Osteoblast (primary cell): ENCODE data around the gene ELANE. TPM values are rescaled to one million over a fixed set of nuclear protein-coding genes. Genes with fewer than 3 reads are reported as not detected.

Source experiments
- DNase-seq: peaks from one replicate; pipeline ENCODE4 v3.0.0; 2011; ENCODE audit warnings: low spot score, mixed read lengths; ENCODE audit not compliant: insufficient read length; ENCODE audit errors: missing footprints
- H2AFZ ChIP-seq: 2 replicates; pipeline ENCODE4 v1.6.0; 2011; ENCODE audit warnings: mild to moderate bottlenecking, low read length
- H3K27ac ChIP-seq: 2 replicates; pipeline ENCODE4 v1.5.1; 2011; ENCODE audit warnings: mild to moderate bottlenecking, low read depth, low read length, moderate library complexity
- H3K27me3 ChIP-seq: 2 replicates; pipeline ENCODE4 v1.6.0; 2012; ENCODE audit warnings: mild to moderate bottlenecking, control low read depth, inconsistent platforms, low read length, moderate library complexity; ENCODE audit not compliant: insufficient read depth
- H3K36me3 ChIP-seq: 2 replicates; pipeline ENCODE4 v1.5.1; 2011; ENCODE audit warnings: mild to moderate bottlenecking, low read length, control low read depth, moderate library complexity; ENCODE audit not compliant: insufficient read depth
- H3K4me1 ChIP-seq: 2 replicates; pipeline ENCODE4 v1.5.1; 2011; ENCODE audit warnings: mild to moderate bottlenecking, low read length, control low read depth, moderate library complexity; ENCODE audit not compliant: insufficient read depth
- H3K4me2 ChIP-seq: 2 replicates; pipeline ENCODE4 v1.6.0; 2011; ENCODE audit warnings: mild to moderate bottlenecking, low read length; ENCODE audit not compliant: insufficient read depth
- H3K4me3 ChIP-seq: fragments of 200-600 bp; sonication (generic); 3 replicates; pipeline ENCODE4 v1.5.1; 2012; ENCODE audit warnings: mild to moderate bottlenecking, low read length, inconsistent platforms; ENCODE audit not compliant: insufficient read depth
- H3K79me2 ChIP-seq: 2 replicates; pipeline ENCODE4 v1.6.0; 2012; ENCODE audit warnings: mild to moderate bottlenecking, low read length, control low read depth, inconsistent platforms; ENCODE audit not compliant: insufficient read depth
- H3K9me3 ChIP-seq: 2 replicates; pipeline ENCODE4 v1.5.1; 2011; ENCODE audit warnings: low read depth, low read length, control low read depth
- H4K20me1 ChIP-seq: 2 replicates; pipeline ENCODE4 v1.6.0; 2012; ENCODE audit warnings: mild to moderate bottlenecking, low read length, control low read depth; ENCODE audit not compliant: insufficient read depth
- total RNA-seq: library from RNA; depleted of rRNA; stranded (reverse); fragments of >200 nt; gene quantifications from 2 replicates; pipeline ENCODE4 v1.2.3, GENCODE V29; 2012
- TF ChIP-seq, protein P1 (sequence below): IDR thresholded peaks from 2 replicates; pipeline ENCODE4 v1.5.1; 2011; ENCODE audit warnings: mild to moderate bottlenecking, low read depth, low read length, moderate library complexity; ENCODE audit errors: extremely low read depth

Gene ELANE
- total RNA-seq, 1 donor, result 0.36 TPM

DNA sequence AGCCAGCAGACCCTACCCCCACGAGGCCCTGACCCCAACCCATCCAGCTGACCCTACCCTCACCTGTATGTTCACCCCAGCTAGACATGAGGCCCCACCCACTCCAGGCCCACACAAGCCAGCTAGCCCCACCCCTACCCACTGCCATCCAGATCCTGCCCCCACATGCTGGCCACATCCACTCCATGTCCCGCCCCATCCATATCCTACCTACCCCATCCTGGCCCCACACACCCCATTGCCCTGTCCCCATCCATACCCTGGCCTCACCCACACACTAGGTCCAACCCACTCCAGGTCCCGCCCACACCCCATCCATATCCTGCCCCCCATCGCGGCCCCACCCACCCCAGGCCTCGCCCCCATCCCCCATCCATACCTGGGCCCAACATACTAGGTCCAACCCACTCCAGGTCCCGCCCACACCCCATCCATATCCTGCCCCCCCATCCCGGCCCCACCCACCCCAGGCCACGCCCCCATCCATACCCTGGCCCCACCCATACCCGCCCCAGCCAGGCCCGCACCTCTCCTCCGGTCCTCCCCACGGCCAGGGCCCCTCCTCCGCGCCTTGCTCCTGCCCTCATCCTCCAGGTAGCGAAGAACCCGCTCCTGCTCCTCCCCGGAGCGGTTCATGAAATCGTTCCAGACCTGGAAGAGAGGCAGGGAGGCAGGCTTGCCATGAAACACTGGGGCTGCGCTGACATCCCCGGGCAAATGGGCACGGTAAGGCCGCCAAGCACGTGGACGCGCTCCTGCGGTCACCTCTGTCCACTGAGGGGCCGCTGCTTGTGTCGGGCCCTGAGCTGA, 48.4 kb downstream of the ELANE start:
- Histone ChIP-seq H3K79me2 (peaks cover 28% of the 10 kb centered on the region), H3K4me2 (no peak overlapping the region), H2AFZ (no peak overlapping the region), H4K20me1 (peaks cover 24% of the 10 kb centered on the region), H3K27me3 (no peaks in the 10 kb centered on the region), H3K4me1 (no peaks in the 10 kb centered on the region), H3K4me3 (no peak overlapping the region), H3K36me3 (peaks cover 14% of the 10 kb centered on the region), H3K27ac (no peak overlapping the region), H3K9me3 (no peaks in the 10 kb centered on the region)
- TF ChIP-seq, protein P1, sequence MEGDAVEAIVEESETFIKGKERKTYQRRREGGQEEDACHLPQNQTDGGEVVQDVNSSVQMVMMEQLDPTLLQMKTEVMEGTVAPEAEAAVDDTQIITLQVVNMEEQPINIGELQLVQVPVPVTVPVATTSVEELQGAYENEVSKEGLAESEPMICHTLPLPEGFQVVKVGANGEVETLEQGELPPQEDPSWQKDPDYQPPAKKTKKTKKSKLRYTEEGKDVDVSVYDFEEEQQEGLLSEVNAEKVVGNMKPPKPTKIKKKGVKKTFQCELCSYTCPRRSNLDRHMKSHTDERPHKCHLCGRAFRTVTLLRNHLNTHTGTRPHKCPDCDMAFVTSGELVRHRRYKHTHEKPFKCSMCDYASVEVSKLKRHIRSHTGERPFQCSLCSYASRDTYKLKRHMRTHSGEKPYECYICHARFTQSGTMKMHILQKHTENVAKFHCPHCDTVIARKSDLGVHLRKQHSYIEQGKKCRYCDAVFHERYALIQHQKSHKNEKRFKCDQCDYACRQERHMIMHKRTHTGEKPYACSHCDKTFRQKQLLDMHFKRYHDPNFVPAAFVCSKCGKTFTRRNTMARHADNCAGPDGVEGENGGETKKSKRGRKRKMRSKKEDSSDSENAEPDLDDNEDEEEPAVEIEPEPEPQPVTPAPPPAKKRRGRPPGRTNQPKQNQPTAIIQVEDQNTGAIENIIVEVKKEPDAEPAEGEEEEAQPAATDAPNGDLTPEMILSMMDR, result no peak
- DNase-seq, result peak; percentile 92

DNA sequence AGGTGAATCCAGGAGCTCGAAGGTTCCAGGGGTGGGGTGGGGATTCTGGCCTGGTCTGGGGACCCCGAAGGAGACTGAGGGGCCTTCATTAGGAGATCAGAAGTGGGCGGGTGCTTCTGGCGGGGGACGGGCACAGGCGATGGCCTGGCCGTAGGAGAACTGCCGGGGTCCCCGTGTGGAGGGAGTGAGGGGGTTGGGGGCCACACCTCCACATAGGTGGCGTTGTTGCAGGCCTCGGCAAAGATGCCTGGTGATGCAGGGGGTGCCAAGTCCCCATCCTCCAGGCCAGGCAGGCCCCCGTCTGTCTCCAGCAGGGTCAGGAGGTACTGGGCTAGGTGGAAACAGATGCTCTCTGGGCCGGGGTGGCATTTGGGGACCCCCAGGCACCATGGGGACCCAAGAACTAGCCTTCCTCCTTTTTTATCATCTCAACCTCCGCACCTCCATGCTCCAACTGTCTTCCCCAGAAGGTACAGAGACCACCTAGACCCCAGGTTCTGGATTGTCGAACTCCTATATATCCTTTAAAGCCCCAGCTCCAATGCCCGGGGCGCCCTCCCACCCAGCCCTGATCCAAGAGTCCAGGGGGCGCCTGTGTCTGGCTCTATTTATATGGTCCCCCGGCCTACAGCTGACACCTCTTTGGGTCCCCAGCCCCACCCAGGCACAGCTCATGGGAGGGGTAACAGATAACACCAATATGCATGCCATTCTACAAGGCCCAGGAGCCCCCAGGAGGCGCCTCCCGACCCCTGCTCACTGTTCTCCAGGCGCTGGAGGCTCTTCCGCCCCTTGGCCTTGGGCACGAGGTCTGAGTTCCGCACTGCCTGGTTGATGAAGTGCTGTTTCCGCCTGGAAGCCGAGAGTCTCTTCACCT, 49.4 kb downstream of the ELANE start:
- Histone ChIP-seq H2AFZ (no peak overlapping the region), H3K9me3 (no peaks in the 10 kb centered on the region), H3K36me3 (peaks cover 14% of the 10 kb centered on the region), H3K27me3 (no peaks in the 10 kb centered on the region), H4K20me1 (peaks cover 27% of the 10 kb centered on the region), H3K79me2 (peaks cover 30% of the 10 kb centered on the region), H3K27ac (no peak overlapping the region), H3K4me2 (no peak overlapping the region), H3K4me3 (no peak overlapping the region), H3K4me1 (no peaks in the 10 kb centered on the region)
- DNase-seq, result no peak
- TF ChIP-seq, protein P1, result no peak

DNA sequence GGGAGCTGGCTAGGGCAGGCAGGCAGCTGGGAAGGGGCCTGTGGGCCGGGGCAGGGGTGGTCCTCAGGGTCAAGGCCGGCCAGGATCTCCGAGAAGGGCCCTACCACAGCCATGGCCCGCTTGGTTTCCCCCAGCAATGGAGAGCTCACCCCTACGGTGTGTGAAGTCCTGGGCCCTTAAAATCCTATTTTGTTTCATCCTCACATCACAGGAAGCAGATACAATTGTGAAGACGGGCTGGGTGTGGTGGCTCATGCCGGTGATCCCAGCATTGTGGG, 49.9 kb downstream of the ELANE start:
- peaks cover 28% of the 10 kb centered on the region for H4K20me1 ChIP-seq
- no peaks in the 10 kb centered on the region for H3K9me3 ChIP-seq
- no peak overlapping the region for H2AFZ ChIP-seq
- no peak for DNase-seq
- H3K4me1 ChIP-seq, result no peaks in the 10 kb centered on the region
- H3K27ac ChIP-seq, result no peak overlapping the region
- no peaks in the 10 kb centered on the region for H3K27me3 ChIP-seq
- H3K79me2 ChIP-seq, result peaks cover 33% of the 10 kb centered on the region
- TF ChIP-seq, protein P1, result no peak
- peaks cover 14% of the 10 kb centered on the region for H3K36me3 ChIP-seq
- H3K4me3 ChIP-seq, result no peak overlapping the region
- no peak overlapping the region for H3K4me2 ChIP-seq
